AG08395 (cell line): ENCODE measurements around the gene ABL2.
A peak's percentile ranks its signal among the peaks of the same experiment; 100 is the strongest.
"Not testable (repeated sequence)": the region's sequence is repeated elsewhere in the genome, so short reads cannot be mapped to it uniquely, and the experiment has no call there.

ENCODE experiments used
- DNase-seq: peaks from one replicate; pipeline ENCODE4 v3.0.0; 2012; ENCODE audit warnings: mixed read lengths, low spot score

ABL2 gene

DNA sequence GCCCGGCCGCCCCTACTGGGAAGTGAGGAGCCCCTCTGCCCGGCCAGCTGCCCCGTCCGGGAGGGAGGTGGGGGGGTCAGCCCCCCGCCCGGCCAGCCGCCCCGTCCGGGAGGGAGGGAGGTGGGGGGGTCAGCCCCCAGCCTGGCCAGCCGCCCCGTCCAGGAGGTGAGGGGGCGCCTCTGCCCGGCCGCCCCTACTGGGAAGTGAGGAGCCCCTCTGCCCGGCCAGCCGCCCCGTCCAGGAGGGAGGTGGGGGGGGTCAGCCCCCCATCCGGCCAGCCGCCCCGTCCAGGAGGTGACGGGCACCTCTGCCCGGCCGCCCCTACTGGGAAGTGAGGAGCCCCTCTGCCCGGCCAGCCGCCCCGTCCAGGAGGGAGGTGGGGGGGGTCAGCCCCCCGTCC, 93.8 kb downstream of the ABL2 start:
- DNase-seq = not testable (repeated sequence)

DNA sequence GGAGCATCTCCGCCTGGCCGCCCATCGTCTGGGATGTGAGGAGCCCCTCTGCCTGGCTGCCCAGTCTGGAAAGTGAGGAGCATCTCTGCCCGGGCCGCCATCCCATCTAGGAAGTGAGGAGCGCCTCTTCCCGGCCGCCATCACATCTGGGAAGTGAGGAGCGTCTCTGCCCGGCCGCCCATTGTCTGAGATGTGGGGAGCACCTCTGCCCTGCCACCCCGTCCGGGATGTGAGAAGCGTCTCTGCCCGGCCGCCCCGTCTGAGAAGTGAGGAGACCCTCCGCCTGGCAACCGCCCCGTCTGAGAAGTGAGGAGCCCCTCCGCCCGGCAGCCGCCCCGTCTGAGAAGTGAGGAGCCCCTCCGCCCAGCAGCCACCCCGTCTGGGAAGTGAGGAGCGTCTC, 94.3 kb downstream of the ABL2 start:
- DNase-seq = not testable (repeated sequence)

DNA sequence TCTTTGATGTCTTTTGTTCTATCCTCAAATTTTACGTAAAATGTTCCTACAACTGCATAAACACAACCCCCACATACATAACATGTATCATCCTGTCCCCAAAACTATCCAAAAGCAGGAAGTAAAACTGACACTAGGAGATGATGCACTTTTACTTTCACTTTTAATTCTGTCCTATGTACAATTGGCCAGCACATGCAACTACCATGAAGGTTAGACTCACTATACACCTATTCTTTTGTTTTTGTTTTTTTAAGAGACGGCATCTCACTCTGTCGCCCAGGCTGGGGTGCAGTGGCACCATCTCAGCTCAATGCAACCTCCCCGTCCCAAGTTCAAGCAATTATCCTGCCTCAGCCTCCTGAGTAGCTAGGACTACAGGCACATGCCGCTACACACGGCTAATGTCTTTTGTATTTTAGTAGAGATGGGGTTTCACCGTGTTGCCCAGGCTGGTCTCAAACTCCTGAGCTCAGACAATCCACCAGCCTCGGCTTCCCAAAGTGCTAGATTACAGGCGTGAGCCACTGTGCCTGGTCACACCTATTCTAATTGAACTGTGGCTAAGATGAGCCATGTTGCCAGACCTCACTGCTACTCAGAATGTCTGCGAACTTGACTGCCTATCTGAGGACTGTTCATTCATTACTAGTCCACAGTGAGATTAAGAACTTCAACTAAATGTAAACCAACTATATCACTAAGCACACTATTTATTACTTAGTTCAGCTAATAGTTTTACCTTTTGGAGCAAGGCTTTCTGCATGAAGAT, 99.6 kb downstream of the ABL2 start:
- peak; percentile 24 for DNase-seq

DNA sequence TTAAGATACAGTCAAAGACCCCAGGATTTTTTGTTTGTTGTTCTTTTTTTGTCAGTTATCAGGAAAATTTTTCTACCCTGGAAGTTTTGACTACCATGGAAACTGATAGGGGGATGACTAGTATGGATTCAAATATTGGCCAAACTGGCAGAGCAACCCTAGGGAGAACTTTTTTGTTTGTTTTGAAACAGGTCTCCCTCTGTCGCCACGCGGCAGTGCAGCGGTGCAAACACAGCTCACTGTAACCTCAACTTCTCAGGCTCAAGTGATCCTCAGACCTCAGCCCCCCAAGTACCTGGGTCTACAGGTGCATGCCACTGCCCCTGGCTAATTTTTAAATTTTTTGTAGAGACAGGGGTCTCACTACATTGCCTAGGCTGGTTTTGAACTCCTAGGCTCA, 101.0 kb downstream of the ABL2 start:
- no peak for DNase-seq

DNA sequence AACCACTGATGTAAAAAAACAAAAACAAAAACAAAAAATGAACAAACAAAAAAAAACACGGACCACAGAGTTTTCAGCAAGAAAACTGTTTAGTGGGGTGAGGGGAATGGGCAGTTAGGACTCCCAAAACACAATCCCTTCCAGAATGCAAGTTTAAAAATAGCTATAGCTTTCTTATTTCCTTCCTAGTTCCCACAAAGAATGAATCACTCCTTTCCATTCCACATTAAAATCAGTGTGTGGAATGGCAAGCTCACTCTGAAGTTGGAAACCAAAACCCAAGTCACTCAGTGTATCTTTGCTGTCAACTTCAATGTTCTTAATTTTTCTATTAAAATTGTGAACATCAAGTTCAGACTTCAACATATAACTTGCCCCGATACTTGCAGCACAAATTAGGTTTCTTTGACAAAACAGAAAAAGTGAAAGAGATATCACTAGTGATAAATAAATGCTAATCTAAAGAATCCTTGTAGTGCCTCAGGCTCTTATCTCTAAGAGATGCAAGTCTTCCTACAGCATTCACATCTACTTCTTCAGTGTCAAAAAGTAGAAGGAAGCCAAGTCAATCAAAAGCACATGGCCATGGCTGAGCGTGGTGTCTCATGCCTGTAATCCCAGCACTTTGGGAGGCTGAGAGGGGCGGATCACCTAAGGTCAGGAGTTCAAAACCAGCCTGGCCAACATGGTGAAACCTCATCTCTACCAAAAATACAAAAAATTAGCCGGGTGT, 102.1 kb downstream of the ABL2 start:
- DNase-seq = peak; percentile 51

DNA sequence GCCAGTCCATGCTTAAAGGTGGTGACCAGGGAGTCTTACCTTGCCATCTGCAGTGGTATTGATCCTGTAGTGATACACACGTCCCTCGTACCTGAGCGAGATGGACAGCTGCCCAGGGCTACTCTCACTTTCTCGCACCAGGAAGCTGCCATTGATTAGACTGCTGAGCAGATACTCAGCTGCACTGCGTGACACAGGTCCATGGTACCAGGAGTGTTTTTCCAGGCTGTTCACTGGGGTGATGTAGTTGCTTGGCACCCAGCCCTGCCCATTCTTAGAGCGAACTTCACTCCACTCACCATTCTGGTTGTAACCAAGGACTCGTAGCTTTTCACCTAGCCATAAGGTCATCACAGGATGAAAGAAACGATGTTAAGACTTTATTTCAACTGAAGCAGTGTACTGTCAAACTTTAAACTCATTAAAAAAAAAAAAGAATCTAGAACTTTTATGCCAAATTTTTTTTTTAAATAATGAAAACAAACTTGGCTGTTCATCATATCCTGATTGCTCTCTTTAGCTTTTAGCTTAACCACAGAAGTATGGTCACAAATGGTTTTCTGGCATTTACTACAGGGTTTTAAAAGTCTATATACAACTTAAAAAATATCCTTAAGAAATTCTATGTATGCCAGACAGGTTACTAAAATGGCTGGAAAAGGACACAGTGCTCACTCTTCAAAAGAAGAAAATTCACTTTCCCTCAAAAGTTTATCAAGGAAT, 103.0 kb downstream of the ABL2 start:
- no peak for DNase-seq

DNA sequence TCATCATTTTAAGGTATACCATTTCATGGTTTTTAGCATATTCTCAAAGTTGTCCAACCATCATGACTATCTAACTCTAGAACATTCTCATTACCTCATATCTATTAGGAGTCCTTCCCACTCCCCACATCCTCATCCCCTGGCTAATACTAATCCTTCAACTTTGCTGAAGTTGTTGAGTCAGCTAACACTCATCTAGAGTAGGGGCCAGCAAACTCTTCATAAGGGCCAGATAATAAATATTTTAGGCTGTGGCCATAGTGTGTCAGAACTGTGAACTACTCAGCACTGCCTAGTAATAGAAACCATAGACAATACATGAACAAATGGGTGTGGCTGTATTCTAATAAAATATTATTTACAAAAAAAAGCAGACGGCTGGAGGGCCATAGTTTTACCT, 104.6 kb downstream of the ABL2 start:
- DNase-seq = peak; percentile 21

DNA sequence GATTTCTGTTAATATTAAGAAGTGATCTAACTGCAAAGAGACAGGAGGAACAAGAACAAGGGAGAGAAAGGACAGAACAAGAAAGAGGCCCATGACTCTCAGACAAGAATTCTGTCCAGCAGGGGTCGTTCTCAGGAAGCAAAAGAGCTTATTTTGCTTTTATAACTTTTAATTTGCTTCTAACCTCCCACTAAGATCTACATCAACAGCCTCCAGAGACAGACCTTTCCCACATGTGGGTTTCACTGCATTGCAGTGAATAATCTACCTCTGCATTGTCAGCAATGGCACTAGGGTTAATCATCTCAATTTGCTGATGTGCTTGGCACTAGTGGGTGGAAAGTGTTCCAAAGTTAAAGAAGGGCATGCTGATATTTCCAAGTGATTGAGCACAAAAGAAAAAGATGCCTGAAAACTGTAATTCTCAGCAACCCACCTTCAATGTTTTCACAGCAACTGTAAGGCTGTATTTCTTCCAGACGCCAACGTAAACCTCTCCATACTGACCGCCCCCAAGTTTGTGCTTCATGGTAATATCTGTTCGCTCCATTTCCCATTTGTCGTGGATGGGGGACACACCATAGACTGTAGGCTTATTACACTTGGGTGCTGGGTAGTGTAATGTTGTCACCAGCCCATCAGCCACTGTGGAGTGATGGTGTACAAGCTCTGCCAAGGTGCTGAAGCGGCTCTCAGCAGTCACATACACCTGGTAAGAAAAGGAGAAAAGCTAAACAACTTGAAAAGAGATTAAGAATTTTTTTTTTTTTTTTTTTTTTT, 108.1 kb downstream of the ABL2 start:
- DNase-seq = peak; percentile 45

DNA sequence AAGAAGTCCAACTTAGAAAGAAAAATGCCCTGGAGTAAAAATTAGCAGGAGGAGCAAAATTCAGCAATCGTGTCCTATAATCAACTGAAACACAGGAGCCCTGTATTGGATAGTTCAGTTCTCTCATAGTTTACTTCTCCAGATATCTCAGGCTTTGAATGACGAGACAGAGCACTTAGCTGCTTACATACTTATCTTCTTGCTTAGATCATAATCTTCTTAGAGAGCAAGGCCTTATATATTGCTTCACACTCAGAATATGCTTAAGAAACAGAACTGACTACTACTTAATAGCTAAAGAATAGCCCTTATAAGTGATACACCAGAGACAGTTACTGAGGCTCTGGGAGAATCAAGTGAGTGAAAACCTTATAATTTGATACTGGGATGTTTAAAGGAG, 108.7 kb downstream of the ABL2 start:
- no peak for DNase-seq

DNA sequence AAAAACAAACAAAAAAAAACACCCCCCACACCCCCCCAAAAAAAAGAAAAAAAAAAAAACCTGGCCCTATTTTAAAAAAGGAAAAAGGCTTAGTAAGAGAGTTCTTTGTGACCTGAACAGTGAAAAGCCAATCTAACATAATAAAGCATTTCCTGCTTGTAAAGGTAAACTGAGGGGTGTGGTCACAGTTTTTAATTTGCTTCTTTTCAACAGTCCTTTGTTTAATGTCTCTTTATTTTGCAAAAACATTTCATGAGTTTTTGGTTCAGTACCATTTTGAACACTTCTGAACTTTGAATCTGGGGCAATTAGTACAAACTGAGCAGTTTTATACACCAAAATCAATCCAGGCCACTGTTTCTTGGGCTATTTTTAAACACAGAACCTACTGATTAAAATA, 110.0 kb downstream of the ABL2 start:
- DNase-seq = no peak

DNA sequence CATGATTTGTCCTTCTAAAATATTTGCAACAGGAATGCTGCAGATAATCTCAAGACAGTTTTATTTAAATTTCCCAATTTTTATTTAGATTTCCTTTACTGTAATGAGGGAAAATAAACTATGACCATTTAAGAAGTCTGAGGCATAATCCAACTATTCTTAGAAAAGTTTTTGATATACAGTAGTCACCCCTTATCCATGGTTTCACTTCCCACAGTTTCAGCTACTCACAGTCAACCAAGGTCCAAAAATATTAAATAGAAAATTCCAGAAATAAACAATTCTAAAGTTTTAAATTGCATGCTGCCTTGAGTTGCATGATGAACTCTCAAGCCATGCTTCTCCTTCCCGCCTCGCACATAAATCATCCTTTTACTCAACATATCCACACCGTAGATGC, 114.3 kb downstream of the ABL2 start:
- no peak for DNase-seq

DNA sequence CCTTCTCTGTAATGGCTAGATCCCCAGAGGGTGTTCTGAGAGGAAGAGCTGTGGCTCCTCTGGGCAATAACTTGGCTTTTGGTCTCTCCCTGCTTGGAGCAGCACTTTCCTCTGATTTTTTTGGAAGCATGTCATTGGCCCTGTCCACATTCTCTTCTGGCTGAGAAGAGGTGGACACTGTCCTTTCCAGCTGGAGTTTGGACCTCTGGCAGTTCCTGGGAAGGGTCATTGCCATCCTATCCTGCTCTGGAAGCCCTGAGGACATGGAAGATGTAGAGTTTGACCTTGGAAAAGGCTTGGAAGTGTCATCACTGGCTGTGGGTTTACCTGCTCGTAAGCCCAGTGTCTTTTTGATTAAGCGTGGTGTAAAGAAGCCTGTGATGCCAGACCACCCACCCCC, 120.8 kb downstream of the ABL2 start:
- DNase-seq = no peak

DNA sequence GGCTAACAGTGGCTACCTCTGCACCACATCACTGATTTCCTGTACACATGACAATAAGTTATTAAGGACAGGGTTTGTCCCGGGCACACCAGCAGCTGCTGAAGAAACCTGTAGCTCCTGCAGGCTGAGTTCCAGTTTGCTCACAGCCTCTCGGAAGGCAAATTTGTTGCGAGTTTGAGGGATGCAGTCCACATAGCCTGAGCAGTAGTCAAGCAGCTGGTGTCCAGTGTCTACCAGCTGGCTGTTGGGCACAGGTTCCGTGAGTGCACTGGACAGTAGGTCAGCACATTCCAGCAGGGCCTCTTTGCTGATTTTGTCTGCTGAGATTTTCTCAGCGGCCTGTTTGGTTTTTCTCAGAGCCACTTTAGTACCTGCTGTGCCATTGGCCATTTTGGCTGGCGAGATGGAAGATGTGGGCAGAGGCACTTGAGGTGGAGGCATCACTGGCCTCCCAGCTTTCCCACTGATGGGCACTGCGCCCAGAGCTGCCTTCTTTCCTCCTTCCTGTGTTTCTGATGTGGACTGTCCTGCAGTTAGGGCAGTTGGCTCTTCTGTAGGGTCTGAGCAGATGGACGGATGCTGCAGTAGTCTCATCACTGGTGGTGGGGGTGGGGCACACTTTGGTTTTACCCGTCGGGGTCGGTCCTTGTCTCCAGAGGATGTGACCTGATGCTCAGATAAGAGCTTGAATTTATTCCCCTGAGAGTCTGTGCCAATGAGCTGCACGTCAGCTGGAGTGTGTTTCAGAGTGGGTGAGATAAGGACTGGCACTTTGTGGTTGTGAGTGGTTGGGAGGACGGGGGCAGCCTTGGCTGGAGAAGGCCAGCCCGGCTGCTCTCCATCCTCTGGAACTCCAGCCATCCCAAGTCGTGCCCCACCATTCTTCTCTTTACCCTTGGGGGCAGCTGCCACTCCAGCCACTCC, 121.5 kb downstream of the ABL2 start:
- no peak for DNase-seq

DNA sequence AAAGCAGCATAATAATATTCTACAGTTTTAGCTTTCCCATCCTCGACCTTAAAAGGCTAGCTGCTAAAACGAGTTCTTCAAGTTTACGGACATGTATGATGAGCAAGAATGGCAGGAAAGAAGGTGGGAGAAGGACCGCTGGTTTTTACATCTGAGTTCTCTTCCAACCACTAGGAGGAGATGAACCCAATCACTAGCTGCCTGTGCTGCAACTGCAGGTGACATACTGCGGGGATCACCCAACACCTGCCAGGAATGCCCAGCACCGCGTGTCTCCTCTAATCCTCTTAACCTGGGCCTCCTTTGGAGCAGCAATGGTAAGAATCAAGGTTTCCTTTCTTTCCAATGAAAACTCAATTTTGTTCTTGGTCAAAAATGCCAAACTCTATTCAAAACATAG, 124.1 kb downstream of the ABL2 start:
- no peak for DNase-seq

DNA sequence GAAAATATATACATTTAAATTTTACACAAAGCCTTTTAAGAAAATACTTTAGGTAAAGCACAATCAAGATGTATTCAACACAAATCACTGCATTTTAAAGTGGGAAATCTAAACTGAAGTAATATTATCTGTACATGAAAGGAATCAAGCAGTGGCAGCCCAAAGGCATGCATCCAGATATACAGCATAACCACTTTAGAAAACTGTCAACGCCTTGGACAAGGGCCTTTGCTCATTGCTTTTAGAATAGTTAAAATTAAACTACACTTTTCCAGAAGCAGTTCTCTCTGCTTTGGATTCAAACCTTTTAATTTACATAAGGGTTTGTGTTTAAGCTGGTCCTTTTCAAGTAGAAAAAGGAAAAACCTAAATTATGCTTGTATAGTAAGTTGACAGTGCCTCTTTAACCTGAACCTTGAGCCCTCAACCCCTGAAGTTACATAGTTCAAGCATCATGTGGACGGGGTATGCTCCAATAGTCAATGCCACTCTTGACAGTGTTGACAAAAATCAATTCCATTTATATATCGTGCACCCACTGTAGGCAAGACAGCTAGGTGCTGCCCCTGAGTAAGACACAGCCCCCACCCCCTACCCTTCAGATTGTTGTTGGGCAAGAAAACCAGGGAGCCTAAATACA, 124.7 kb downstream of the ABL2 start:
- no peak for DNase-seq

DNA sequence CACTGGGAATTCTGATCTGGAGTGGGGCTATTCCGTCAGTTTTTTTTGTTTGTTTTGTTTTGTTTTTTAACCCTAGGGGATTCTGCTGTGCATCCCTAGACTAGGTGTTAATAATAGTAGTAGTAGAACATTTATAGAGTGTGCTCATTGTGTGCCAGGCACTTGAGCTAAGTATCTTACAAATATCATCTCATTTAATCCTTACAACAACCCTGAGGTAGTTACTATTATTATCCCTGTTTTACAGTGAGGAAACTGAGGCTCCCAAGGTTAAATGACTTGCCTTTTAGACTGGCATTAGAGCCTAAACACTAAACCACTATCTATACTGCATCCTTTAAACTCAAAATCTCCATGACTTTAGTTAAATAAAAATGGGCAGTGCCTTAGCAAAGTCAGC, 125.5 kb downstream of the ABL2 start:
- DNase-seq = no peak

DNA sequence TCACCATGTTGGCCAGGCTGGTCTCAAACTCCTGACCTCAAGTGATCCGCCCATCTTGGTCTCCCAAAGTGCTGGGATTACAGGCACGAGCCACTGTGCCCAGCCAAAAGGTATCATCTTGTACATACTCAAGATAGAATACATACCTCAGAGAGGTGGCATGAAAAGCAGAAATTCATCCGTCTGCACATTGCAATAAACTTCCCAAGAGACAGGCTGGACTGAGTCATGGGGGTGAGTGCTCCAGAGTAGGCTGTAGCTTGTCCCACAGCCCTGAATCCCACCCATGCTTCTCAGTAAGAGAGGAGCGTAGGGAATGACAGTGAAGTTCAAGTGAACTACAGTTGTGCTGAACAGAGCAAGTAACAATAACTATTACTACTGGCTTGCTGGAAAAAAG, 127.9 kb downstream of the ABL2 start:
- no peak for DNase-seq

DNA sequence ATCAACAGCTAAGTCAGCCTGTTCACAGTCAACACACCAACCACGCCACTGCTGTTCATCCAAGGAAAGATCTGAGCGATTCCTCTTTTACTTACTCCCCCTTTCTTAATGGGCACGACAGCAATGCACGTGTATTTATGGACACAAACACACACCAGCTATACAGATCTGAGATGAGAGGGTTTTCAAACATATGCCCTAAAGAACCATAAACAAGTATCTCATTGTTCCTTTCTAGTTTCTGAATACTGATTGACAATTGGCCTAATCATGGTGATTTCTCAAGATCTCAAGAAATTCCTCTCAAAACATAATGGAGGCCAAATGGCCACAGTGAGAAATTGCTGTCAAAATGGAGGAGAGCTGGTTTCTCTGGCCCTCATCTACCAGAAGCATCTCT, 129.6 kb downstream of the ABL2 start:
- no peak for DNase-seq

DNA sequence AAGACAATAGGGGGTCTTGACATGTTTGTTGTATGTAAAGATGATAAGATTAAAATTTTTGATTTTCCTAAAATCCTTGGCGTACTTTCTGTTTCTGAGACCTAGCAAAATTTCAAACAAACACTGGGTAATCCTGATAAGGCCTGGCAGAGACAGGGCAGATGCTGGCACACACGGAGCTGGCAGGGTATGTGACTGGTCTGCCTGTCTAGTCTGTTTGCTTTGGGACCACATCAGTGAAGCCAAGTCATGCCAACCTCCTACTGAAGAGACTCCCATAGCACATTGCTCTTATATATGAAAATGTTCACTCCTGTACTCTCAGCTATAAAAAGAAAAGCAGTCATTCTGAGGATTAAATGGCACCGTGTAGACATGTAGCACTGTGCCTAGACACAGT, 133.6 kb downstream of the ABL2 start:
- no peak for DNase-seq

DNA sequence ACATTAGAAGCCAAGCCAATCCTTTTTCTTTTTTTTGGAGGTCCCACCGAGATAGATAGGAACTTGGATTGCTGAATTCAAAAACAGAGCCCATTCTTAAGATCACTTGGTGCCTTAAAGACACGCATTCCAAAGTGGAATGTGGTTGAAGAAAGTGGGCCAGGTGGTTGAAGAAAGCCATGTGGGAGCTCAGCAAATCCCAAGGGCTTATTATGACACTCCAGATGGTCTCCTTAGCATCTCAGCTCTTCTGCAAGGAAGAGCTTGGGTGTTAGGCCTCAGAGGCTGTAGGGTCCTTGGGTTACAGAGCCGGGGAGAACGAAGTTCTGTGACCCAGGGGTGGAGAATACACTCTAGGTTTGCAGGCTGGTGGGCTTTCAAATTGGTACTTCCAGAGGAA, 134.1 kb downstream of the ABL2 start:
- no peak for DNase-seq

DNA sequence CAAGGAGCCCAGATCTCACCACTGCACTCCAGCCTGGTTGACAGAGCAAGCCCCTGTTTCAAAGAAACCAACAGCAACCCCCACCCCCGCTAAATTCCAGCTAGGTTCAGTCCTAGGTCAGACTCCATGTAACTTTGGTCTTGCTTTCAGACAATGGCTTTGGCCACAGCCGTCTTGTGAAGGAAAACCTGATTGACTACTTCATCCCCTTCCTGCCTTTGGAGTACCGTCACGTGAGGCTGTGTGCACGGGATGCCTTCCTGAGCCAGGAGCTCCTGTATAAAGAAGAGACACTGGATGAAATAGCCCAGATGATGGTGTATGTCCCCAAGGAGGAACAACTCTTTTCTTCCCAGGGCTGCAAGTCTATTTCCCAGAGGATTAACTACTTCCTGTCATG, 134.7 kb downstream of the ABL2 start:
- DNase-seq = no peak
